GM19397 (cell line): Measurements from ENCODE around the gene SLC9C1.

Source experiments
- ATAC-seq: cut with Tn5 transposase; IDR thresholded peaks from one replicate; pipeline ENCODE4 v1.9.1; 2021; ENCODE audit warnings: mild to moderate bottlenecking, moderate library complexity; ENCODE audit not compliant: unreplicated experiment

SLC9C1 gene

DNA sequence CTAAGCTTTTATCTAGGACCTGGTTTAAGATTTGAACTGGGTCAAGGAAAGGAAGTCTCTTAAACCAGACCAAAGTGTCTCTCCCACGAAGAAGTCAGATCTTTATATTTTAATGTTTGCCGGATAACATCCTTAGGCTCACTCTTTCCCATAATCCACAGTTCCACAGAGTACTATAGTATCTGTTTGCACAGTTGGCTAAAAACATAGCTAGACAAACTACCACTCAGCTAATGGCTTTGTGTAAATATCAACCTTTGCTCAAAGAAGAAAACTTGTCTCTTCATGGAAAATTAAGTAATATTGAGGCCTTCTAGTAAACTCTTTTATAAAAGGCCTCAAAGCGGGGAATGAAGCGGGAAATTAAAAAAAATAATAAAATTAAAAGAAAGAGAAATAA lies 13.5 kb upstream of the SLC9C1 start:
- ATAC-seq, result no peak

DNA sequence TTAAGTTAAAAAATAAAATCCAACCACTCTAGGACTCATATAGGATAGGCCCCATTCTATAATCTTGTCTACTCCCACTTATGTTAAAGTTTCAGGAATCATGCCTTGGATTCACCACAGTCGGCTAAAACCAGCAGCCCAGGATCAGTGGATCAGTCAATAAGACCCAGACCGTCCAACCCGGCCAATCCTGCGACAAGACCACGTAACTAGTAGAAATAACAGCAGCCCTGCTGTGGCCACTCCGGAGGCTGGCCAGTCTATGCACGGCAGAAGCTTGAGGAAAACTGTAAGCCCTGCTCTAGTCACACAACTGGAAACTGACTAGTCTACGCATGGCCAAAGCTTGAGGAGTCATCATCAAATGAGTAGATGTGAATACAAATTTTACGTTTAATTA lies 12.8 kb upstream of the SLC9C1 start:
- ATAC-seq, result no peak

DNA sequence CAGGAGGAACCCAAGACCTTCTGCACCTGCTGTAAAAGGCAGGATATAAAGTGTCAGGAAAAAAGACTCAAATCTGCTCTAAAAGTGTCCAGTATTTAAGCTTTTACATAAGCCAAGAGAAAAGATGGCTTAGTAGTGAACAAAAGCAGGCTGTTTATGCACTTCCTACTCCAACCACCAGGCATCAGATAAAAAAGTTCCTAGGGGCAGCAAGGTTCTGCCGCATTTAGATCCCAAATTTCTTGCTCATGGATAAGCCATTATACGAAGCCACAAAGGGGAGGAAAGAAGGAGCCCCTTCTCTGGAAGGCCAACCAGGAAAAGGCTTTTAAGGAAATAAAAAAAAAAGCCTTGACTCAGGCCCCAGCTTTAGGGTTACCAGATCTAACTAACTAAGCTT lies 10.6 kb upstream of the SLC9C1 start:
- no peak for ATAC-seq

DNA sequence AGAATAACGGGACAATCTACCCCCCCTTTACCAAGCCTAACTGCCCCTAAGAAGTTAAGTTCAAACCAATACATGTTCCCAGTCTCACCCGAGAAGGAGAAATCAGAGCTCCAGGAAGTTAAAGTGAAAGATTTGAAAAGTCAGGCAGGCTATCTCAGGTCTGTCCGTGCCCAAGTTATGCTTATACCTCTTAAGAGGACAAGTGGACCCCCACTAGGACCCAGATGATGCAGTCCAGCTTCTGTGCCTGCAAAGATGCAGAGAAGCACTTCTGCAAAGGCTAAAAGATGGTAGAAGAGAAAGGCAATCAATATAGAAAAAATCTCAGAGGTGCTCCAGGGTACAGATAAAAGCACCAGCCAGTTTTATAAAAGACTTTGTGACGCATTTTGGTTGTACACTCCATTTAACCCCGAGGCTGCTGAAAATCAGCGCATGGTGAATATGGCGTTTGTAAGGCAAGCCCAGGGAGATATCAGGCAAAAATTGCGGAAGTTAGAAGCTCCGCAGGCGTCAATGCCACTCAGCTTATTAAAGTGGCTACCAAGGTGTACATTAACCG lies 9.8 kb upstream of the SLC9C1 start:
- no peak for ATAC-seq

DNA sequence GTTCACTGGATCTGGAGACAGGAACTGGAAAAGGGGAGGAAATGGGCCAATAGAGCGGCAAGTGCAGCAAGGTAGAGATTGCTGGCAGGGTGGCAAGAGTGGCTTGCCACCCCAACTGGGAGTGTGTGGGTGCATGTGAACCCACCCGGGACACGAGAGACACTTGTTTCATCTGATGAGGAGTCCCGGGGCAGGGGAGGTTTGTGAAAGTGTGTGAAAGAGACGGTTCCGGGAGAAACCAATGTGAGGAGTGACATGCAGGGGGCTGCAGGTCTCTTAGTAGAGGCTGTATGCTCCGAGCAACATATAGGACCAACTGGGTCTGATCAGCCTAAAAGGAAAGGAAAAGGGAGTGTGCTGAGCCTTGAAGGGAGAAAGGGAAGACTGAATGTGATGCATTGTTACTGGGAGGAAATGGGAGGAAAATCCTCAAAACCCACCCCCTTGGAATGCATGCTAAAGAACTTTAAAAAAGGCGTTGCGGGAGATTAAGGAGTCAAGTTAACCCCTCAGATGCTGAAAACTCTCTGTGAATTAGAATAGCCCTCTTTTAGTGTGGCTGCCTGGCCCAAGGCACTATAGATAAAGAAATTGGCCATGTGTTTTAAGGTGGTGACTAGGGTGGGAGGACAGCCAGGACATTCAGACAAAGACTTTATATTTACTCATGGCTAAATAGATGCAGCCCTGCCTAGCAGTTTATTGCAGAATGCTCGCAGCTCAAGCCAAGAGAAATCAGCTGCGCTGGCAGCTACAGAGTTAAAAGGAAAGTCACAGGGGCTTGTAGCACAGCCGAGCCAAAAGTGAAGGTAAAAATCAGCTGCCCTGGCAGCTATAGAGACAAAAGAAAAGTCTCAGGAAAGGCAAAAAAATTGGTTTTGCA lies 9.1 kb upstream of the SLC9C1 start:
- ATAC-seq, result no peak

DNA sequence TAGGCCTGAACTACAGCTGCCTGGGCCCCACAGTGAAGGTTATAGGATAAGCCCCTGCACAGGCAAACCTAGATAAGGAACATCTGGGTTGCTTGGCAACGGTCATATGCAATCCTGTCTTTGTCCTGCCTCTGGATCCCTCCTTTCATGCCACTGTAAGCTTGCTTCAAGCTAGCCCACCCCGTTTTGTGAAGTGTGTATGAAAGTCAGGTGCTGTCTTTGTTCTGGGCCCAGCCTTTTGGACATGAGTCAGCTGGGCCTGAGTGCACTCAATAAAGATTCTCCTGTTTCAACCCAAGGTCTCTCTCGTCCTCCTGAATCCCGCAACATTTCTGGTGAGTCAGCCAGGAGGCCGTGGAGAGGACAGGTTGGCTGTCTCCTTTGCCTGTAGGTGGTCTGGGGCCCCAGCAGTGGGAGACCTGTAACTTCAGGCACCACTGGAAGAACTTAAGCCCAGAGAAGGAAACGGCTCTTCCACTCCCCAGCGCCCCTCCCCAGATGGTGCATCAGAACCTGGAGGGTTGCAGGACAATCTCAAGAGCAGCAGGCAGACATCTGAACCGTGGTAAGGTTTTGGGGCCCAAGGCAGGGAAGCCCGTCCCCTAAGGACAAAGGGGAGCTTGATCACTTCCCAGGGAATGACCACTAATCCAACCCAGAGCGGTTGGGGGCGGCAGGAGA lies 8.3 kb upstream of the SLC9C1 start:
- no peak for ATAC-seq

DNA sequence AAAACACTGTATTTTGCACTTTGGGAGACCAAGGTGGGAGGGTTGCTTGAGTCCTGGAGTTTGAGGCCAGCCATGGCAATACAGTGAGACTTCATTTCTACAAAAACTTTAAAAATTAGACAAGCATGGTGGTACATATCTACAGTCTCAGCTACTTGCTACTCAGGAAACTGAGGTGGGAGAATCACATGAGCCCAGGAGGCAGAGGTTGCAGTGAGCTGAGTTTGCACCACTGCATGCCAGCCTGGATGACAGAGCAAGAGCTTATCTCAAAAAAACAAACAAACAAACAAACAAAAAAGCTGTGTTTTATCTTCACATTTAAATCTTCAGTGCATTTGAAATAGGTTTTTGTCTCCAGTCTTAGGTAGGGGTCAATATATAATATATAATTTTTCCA lies 4.8 kb upstream of the SLC9C1 start:
- ATAC-seq, result no peak

DNA sequence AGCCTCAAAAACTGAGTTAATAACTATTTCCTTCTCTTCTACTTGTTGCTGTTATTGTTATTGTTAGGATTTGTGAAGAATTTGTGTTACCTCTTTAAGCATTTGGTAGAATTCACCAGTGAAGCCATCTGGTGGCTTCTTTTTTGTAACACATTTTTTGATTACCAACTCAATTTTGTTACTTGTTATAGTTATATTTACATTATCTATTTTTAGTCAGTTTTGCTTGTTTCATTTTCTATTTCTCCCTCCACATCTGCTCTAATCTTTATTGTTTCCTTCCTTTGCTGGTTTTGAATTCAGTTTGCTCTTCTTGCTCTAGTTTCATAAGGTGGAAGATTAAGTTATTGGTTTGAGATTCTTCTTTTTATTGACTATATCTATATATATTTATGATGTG lies 3.7 kb upstream of the SLC9C1 start:
- no peak for ATAC-seq

DNA sequence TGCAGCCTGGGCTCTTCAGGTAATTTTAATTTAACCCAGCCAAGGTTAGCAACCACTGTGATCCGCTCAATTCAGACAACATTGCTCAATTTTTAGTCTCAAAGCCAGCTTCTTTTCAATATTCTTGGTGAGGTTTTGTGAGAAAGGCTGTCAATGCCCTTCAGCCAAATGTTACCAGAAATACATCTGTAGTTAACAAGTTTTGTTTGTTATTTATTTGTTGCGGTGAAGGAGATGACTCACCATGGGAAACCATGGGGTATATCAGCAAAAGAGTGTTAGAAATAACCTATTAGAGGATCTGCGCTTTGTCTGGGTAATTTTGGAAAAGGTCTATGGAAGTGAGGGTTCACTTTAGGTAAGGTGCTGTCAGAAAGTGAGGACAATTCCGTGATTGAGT lies 5.0 kb downstream of the SLC9C1 start:
- no peak for ATAC-seq

DNA sequence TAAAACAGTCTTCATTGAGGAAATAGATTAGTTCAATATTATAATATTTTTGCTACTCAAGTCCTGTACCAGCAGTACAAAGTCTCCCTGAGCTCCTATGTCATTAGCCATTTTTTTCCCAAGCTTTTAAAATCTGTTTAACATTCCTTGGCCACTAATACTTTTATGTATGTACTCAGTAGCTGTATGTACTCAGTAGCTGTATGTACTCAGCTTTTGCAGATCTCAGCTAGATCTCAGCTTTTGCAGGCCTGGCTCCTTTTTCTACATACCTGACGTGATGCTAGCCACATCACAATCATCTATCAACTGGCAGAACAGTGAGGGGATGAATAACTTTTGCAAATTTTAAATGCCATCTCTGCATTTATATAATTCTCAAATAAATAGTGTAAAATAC lies 13.8 kb downstream of the SLC9C1 start:
- ATAC-seq, result no peak

DNA sequence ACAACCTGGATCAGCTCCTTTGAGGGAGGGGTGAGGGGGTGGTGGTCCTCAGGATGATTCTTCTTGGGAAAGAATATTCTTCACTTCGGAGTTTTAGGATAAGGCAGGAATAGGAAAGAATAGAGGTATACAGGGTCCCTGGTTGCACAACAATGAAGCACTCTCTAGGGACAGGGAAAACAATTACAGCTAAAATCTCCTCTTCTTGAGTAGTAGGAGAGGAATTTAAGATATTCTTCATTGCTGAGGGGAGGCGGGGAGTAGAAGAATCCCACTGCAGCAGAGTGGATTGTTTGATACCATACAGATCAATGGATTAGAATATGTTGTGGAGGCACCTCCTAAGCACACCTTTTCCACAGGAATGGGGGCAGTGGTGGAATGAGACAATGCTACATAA lies 20.5 kb downstream of the SLC9C1 start:
- no peak for ATAC-seq

DNA sequence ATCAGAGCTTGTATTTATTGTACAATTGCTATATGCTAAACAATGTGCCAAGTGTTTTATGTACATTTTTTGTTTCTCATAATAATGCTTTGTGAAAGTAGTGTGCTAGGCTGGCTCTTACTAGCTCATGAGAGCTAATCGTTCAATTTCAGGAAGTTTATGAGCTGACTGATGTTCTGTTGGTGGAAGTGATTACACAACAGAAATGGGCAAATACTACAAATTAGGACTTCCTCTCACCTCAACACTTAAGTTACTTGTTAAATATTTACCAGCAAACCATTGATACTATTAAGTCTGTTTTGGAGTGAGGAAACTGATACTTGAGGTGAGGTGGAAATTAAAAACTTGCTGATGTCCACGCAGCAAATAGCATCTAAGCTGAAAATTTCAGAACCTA lies 32.3 kb downstream of the SLC9C1 start:
- no peak for ATAC-seq

DNA sequence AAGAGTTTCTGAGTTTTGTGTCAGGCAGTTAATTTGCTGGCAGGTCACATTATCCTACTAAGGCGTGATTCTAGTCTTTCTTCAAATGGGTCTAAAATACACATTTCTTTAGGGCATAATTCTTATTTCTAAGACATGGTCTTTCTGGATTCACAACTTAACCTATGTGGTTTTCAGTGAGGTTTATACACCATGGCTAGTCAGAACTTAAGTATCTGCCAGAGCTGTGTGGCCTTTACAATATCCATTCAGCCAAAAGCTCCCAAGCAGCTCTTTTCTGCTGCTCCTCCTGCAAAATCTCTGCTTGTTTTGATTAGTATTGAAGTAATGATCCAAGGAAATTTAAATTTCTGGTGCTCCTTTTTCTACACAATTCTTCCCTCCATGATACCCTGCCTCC lies 33.5 kb downstream of the SLC9C1 start:
- ATAC-seq, result no peak

DNA sequence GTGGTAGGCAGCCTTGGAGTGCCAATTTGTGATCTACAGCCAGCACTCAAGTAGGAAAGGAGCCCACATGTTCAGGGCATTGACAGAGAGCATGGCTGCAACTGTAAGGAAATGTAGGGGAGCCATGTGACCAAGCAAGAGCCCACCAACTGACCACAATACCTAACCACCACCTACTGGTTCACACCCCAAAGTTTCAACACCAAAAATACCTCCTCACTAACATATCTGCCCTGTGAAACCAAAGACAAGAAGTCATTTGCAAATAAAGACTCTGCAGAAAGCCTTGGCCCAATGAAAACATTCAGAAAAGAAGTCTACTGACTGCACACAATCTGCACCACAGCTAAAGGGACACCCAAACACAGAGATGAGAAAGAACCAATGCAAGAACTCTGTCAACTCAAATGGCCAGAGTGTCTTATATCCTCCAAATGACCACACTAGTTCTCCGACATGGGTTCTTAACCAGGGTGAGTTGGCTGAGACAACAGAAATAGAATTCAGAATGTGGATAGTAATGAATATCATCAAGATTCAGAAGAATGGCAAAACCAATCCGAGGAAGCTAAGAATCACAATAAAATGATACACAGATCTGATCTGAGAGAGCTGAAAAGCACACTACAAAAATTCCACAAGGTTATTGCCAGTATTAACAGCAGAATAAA lies 40.6 kb downstream of the SLC9C1 start:
- no peak for ATAC-seq

DNA sequence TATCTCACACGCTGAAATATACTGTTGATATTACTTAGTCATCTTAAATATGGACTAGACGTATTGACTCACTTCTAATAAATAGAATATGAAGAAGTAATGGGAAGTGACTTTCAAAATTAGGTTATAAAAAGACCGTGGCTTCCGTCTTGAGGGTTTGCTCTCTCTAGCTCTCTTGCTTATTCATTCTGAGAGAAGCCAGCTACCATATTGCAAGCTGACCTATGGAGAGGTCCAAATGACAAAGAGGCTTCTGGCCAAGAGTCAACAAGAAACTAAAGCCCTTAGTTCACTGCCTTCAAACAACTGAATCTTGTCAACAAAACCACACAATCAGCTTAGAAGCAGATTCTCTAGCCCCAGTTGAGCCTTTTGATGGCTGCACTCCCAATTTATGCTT lies 46.1 kb downstream of the SLC9C1 start:
- no peak for ATAC-seq

DNA sequence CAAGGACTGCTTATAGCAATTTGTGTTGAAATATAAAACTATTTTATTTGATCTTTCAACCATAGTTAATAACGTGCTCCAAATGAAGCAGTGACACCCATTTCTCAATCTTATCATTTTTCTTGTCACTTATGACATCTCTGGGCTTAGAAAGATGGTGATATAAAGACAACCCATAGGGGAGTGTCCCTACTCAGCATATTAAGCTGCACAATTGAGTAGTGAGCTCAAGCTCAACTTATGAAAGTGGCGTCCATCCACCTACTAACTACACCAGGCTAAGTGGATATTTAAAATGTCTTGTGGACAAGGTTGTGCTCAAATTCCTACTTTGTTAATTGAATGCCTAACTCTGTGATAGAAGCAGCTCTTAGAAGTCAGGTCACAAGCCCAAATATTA lies 46.7 kb downstream of the SLC9C1 start:
- no peak for ATAC-seq

DNA sequence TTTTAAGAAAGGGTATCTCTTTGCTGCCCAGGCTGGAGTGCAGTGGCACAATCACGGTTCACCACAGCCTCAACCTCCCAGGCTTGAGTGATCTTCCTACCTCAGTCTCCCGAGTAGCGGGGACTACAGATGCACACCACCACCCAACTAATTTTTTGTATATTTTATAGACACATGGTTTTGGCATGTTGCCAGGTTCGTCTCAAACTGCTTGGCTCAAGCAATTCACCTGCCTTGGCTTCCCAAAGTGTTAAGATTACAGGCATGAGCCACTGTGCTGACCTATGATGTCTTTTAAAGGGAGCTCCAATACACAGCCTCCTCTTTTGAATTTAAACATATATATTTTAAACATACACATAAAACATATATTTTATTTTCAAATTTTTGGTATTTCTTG lies 60.9 kb downstream of the SLC9C1 start:
- ATAC-seq, result no peak

DNA sequence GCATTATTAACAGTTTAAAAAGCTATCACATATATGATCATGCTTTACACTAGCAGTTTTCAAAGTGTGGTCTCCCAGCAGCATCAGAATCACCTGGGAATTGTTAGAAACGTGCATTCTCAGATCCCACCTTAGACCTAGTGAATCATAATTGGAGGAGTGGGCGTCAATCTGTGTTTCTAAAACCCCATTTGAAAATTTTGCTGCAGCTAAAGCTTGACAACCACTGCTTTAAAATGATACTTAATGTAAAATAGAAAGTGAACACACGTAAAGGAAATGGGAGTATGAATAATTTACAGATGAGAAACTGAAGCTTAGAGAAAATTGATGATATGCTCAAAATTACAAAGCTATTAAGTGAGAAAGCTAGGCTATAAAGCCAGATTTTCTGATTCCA lies 62.3 kb downstream of the SLC9C1 start:
- ATAC-seq, result no peak

DNA sequence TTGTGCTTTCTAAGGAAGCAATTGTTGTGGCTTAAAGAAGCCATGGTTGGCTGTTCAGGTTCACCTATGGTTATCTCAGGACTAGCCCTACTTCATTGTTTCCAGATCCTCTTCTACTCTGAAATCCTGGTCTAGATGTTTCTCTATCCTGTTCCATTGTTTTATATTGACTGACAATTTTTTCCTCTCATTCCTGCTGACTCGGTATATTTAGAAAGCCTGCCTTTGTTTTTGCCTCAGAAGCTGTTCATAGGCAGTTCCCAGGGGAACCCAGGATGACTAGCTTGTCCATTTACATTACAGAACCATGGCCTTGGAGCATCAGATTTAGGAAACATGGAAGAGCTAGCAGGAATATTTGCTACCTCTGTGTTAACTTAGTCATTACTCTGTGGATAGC lies 64.0 kb downstream of the SLC9C1 start:
- no peak for ATAC-seq

DNA sequence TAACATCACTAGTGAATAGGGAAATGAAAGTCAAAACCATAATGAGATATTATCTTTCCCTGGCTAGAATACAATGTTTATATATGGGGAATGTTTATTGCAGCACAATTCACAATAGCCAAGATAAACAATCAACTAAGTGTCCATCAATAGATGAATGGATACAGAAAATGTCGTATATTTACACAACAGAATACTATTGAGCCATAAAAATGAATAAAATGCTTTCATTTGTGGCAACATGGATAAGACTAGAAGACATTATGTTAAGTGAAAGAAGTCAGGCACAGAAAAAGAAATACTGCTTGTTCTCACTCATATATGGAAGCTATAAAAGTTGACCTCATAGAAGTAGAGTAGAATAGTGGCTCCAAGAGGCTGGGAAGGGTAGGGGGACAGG lies 65.2 kb downstream of the SLC9C1 start:
- no peak for ATAC-seq

DNA sequence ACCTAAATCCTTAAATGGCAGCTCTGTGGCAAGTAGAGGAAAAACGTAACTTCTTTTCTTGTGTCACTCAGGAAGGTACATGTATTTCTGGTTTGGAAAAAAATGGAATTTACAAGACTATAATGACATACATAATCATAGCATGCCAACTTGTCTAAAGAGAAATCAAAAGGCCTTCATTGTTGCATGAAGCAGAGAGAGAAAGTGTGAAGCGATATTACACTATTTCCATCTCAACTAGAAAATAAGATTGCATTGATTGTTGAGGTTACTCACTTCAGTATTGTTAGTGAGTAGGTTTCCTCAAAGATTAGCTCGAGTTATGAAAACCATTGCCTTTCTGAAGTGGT lies 93.7 kb downstream of the SLC9C1 start:
- ATAC-seq, result no peak
